GM21360 (cell line): ENCODE data around the gene DNHD1.

Experiments used
- ATAC-seq: cut with Tn5 transposase; IDR thresholded peaks from one replicate; pipeline ENCODE4 v1.9.1; 2021; ENCODE audit warnings: mild to moderate bottlenecking, moderate library complexity; ENCODE audit not compliant: unreplicated experiment

Gene DNHD1

DNA sequence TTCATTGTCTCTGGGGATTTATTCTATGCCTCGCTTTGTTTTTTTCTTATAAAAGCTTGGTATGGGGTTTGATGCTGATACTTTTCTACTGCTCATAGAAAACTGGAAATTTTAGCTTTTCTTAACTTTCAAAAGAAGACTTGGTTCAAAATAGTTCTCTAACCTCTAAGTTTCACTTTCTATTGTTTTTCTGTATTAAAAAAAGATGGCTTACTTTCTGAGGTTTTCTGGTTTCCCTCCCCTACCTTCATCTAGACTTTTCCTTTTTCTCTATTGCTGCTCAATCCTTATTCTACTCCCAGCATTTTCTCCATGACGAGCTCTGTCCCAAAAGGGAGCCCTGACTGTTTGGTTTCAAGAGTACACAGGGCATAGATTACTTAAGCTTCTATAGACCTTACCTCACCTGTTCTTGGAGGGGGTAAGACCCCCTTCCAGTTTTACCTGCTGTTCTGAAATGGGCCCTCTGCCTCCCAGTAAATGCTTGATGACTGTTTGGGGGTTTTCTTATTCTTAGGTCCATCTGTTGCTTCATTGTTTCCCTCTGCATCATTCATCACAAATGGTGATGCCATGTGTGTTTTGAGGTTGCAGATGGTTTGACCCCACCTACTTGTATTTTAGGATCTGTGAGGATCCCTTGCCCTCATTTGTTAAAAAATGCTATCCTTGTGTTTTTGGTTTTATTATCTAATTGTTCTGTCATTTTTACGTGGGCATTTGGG lies 29.5 kb downstream of the DNHD1 start:
- no peak for ATAC-seq

DNA sequence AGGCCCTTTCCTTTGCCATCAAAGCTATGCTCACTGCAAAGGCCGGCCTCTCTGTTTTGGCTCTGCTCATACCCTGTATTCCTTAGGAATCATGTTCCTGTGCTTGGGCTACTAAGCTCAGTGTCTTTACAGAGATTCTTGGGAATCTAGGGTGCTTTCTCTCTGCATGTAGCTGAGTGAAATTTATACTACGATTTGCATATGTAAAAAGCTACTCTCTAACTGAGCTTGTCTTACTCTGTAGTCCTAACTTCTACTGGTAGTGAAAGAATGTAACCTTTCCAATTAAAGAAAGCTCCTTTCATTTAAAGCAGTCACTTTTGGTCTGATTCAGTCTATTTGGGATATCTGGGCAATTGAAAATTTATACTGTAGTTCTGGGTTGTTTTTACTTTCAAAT lies 32.2 kb downstream of the DNHD1 start:
- no peak for ATAC-seq

DNA sequence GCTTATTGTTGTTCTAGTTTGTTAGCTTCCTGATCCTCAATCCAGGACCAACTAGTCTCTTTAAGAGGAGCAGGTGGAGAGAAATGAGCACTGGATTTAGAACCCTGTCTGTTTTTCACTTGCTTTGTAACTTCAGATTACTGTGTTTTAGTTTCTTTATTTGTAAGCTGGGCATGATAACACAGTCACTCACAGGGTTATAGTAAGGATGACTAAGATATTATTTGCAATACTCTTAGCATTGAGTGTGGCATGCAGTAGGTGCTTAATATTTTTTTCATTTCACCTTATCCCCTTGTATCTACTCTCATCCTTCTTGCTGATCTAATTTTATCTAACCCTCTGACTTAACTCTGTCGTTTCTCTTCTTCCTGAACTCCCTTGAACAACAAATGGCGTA lies 33.8 kb downstream of the DNHD1 start:
- ATAC-seq = no peak

DNA sequence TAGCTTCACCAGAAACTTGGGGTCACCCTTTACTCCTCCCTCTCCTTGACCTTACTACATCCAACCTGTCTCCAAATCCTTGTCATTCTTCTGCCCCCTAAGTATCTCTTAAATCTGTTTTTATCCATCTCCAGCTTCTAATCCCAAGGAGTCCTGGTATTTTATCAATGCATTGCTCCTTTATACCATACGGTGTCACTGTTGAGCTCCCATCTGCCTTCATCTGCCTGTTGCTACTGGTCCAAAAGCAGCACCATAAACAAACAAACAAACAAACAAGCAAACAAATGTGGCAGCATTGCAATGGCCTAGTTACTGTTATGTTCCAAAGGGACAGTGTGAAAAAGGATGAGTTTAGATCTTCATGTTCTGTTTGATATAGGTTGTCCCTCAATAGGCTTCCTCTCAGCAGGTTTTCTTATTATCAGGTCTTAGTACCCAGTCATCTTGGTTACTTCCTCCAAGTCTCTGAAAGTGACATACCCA lies 34.2 kb downstream of the DNHD1 start:
- no peak for ATAC-seq

DNA sequence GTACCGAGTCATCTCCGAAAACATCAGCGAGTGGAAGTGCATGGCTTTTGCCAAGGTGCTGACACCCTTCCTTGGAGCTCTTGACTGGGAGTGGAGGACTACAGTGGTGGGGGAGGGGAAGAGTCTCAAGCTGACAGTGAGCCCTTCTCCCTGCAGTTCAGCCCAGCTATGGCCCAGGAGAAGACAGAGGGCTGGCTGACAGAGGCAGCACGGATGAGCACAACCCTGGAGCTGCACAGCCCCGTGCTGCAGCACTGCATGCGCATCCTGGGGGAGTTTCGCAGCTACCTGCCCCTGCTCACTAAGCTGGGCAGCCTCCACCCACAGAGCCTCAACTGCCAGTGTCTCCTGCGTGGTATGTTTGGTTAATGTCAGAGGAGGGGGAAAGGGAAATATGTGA lies 41.4 kb downstream of the DNHD1 start:
- no peak for ATAC-seq

DNA sequence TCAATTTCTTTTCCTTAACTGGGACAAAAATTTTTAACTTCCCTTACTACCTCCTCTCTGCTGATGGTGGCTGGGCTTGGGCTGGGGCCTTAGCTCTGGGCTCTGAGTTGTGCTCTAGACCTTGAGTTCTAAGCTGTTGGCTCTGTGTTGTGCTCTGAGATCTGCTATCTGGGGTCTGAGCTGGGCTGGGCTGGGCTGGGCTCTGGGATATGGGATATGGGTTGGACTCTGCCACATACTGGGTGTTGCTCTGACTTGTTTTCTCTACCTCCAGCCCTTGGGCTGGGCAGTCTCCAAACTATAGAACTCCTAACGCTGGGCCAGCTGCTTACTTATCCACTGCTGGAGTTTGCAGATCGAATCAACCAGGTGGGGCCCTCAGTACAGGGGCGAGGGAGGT lies 41.9 kb downstream of the DNHD1 start:
- no peak for ATAC-seq

DNA sequence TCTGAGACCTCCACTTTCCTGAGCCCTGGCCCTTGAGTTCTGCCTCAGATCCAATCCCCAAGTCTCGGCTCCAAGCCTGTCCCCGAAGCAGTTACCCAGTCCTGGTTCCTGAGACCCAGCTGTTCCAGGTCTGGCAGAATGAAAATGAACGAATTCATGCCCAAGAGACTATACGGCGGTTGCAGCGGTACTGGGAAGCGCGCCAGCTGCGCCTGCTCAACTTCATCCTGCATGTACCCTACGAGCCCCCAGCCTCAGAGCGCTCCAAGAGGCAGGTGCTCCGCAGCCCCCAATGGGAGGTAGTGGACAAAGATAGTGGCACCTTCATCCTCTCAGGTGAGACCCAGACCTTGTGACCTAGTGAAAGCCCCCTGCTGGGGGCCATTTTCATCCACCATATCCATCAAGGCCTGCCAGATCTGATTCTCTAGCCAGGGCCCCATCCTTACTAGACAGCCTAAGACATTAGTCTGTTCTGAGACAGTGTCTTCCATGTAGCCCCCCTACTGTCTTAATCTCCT lies 42.7 kb downstream of the DNHD1 start:
- no peak for ATAC-seq

DNA sequence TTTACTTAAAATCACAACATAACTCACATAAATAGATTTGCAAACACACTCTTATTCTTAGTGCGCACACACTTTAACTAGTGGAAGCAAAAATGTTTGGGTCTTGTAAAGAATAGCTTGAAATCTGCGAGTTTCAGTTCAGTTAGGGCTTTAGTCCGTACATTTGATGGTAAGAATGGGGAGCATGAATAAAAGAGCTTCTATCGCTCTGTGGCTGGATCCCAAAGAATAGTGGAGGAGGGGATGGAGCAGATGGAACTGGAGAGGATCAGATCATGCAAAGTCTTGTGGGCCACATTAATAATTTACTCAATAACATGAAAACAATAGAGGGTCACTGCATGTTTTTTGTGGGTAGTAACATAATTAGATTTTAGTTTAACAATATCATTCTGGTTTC lies 44.3 kb downstream of the DNHD1 start:
- ATAC-seq = no peak

DNA sequence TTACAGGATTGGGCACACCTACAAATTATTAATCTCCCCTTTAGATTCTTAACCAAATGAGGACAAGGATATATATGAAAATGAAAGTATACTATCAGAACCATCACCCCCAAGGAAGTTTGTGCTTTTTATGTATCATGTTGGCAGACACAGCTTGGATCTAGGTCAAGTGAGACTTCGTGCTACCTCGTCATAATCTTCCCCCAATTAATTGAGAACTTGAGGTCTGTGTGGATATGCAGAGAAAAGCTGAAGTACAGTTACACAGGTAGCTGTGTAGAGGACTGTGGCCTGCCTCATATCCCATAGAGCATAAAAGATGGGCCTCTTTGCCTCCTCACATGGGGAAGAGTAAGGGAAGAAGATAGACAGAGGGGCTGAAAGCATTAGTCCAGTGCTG lies 45.6 kb downstream of the DNHD1 start:
- ATAC-seq = no peak

DNA sequence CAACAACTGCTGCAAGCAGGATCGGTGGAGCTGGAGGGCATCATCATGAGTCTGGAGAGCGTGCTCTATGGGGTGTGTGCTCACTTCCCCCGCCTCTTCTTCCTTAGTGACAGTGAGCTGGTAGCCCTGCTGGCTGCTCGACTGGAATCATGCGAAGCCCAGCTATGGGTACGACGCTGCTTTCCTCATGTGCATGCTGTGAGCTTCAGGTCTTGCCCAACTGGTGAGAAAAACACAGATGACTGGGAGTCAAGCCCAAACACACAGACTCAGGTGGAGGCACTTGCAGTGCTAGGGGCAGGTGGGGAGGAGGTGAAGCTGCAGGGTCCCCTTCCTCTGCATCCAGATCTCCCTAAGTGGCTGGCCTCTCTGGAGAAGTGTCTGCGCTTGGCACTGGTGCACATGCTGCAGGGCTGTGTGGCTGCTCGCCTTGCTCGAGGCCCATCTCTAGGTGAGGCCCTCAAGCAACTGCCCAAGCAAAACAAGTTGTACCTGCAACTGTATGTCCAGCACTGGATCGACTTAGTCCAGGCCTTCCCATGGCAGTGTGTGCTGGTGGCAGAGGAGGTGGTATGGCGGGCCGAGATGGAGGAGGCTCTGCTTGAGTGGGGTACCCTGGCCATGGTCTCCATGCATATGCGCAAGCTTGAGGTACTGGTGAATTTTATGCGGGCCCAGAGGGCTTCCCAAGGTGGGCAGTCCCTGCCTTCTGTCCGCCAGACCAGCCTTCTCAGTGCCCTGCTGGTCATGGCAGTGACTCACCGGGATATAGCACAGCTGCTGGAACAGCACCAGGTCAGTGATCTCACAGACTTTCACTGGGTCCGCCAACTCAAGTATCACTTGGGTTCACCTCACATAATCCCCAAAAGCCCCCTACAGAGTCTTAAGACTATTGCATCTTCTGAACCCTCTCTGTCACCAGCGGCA lies 48.1 kb downstream of the DNHD1 start:
- ATAC-seq = no peak

DNA sequence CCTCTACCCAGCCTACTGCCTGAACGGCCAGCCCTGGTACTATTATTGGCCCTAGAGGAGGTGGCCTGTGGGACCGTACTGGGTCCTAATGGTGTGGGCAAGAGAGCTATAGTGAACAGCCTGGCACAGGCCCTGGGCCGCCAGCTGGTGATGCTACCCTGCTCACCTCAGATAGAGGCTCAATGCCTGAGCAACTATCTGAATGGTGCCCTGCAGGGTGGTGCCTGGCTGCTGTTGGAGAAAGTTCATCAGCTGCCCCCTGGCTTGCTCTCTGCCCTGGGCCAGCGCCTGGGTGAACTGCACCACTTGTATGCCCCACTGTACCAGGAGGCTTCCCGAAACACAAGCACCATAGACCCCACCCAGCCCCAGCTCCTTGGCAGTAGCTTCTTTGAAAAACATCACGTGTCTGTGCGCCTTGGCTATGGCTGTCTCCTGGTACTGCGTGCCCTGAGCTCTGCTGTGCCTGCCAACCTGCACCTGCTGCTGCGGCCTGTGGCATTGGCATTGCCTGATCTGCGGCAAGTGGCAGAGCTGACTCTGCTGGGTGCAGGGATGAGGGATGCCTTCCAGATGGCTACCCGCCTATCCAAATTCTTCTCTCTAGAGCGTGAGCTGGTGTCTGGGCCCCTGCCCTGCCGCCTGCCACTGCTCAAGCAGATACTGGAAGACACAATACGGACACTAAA lies 49.0 kb downstream of the DNHD1 start:
- no peak for ATAC-seq

DNA sequence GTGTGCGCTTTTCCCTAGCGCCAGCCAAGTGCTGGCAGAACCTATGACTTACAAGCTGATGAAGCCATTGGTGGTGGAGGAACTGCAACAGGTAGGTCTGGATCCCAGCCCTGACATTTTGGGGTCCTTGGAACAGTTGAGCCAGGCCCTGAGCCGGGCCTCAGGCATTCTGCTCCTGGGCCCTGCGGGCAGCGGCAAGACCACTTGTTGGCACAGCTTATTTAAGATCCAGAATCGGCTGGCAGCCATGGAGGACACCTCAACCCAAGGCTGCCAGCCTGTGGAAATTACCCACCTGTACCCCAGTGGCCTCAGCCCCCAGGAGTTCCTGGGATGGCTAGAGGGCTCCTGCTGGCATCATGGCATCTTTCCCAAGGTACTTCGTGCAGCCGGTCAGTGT lies 49.7 kb downstream of the DNHD1 start:
- ATAC-seq = no peak

DNA sequence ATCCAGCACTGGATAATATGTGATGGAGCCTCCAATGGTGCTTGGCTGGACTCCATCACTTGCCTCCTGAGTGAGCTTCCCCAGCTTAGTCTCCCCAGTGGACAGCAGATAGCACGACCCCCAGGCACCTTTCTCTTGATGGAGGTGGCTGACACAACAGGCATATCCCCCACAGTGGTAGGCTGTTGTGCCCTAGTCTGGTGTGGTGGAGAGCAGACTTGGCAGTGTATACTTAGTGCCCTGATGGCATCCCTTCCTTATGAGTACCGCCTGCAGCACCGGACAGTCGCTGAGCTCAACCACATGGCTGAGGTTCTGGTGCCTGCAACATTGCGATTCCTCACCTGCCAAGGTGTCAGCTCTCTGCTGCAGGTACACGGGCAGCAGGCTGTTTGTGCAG lies 50.1 kb downstream of the DNHD1 start:
- no peak for ATAC-seq

DNA sequence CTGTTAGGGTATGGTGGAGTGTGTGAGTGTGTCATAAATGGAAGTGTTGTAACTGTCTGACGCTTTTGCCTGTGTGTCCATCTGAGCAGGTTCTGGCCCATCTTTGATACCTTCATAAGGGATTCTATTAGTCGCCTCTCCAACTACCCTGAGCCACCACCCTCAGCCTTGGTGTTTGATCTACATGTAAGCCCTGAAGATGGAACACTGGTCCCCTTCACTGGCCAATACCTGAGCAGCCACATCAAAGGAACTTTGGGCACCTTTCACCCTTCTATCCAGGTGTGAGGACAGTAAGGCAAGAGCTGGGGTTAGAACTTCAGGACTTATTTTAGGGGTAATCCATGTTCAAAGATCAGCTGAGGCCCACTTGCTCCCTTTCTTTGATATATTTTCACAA lies 51.0 kb downstream of the DNHD1 start:
- ATAC-seq = no peak

DNA sequence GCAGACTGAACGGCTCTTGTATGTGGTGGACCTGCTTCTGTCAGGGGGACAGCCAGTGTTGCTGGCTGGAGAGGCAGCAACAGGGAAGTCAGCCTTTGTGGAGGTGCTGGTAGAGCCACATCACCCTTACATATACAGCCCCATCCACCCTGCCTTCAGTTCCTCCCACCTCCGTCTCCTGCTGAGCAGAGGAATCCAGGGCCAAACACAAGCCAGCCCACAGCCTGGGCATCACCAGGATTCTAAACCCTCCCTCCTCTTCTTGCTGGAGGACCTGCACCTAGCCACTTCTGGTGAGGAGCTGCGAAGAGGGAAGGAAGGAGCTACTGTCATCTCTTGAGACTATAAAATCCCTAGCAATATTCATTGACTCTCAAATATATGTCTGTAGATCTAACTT lies 51.6 kb downstream of the DNHD1 start:
- no peak for ATAC-seq

DNA sequence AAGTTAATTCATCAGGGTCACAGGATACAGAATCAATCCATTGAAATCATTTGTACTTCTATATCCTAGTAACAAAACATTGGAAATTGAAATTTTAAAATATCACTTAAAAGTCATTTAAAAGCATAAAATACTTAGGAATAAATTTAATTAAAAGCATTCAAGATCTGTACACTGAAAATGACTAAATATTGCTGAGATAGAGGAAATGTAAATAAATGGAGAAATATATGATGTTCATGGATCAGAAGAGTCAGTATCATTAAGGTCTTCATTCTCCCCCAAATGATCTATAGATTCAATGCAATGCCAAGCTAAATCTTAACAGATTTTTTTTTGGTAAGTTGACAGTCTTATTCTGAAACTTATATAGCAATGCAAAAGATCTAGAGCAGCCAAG lies 56.6 kb downstream of the DNHD1 start:
- ATAC-seq = no peak

DNA sequence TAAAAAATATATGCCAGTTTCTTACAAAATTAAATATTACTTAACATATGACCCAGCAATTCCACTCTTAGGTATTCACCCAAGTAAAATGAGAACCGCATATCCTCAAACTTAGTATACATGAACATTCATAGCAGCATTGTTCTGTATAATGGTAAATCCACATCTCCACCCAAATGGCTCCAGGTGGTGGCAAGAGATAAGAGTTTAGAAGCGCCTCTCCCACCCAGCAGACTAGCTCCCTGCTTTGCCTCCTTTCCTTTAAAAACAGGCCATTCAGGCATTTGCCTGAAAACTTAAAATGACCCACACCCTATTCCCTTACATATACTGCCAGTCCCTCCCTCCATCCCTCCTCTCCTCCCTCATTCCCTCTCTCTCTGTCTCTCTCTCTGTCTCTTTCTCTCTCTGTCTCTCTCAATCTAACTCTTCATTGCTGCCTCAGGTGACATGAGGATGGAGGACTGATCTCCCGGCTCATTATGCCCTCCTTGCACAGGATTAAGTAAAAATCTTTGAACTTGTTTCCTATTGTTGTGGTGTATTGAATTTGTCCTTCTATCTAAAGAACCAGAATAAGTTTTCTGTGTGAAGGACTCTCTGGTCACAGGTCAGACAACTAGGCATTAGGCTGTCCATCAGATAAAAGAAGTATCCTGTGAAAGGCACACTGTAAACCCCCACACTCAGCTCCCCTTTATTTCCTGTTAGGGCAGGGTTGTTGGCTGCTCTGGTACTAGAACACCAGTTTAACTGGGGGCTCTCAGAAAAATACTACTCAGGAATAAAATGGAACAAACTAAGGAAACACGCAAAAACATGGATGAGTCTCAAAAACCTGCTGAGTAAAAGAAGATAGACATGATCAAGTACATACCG lies 58.0 kb downstream of the DNHD1 start:
- no peak for ATAC-seq

DNA sequence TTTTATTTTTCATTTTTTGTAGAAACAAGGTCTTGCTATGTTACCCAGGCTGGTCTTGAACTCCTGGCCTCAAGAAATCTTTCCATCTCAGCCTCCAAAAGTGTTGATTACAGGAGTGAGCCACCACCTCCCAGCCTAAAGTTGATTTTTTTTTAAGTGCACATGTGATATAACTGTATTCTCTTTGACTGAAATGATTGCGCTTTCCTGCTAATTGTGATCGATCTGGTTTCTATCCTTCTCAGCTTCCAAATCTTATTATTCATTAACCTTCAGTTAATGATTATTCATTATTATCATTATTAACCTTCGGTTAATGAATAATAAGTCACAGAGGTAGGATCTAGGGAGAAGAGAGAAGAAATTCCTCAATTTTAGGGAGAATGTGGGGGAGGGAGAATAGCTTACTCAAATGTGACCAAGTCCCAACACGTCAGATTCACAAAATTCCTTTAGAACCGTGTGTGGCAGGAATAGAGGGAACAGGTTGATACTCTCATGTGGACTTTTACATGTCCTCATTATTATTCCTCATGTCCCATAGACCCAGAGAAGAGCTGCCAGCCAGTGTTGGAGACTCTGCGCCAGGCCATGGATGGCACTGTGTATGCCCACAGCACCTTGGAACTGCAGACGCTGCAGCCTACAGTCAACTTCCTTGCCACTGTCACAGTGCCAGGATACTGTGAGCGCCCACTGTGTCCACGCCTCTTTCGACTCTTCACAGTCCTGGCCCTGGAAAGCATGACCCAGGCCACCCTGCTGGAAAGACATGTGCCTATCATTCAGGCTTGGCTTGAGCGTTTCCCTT lies 59.3 kb downstream of the DNHD1 start:
- ATAC-seq = no peak

DNA sequence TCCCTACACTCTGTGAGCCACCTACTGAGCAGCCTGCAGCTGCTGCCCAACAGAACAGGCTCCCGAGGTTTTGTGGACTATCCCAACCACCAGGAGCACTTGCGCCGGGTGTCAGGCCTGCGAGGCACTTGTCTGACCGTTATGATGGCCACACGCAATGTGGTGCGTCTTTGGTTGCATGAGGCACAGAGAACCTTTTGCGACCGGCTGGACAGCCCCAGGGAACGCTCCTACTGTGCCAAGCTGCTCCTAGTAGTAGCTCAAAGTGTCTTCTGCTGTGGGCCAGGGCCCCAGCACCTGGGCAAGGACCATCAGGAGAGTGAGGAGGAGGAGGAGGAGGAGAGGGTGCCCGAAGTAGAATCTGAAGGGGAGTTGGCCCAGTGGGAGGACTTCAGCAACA lies 60.0 kb downstream of the DNHD1 start:
- no peak for ATAC-seq
